Lower leg skin (tissue), 3 donors: Measurements from ENCODE around the gene LEO1.

ENCODE experiments used
- POLR2A ChIP-seq, 2 donors: fragments of 450-650 bp; IDR thresholded peaks; one replicate each; pipeline ENCODE4 v1.6.1; 2016 to 2017; ENCODE audit warnings: antibody characterized with exemption in 2 of 2, mild to moderate bottlenecking in 1 of 2, moderate library complexity in 1 of 2
- TF ChIP-seq, protein P1 (sequence below), 3 donors: fragments of 450-650 bp; IDR thresholded peaks; one replicate each; pipeline ENCODE4 v1.5.1; 2016; ENCODE audit warnings: antibody characterized with exemption in 3 of 3, mild to moderate bottlenecking in 3 of 3, moderate library complexity in 2 of 3

DNA sequence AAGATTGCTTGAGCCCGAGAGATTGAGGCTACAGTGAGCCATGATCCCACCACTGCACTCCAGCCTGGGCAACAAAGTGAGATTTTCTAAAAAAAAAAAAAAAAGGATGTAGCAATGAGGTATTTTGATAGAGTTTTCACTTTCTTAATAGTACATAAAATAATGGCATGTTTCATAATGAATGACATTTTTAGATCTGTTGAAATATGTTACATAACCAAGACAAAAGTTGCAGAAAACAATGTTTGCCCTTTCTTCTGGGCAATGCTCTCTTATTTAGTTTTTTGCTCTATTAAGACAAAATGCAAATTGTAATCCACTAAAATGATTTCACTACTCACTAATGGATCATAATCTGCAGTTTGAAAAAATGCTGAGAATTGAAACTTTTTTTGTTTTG lies 43.0 kb upstream of the LEO1 start:
- TF ChIP-seq, protein P1, sequence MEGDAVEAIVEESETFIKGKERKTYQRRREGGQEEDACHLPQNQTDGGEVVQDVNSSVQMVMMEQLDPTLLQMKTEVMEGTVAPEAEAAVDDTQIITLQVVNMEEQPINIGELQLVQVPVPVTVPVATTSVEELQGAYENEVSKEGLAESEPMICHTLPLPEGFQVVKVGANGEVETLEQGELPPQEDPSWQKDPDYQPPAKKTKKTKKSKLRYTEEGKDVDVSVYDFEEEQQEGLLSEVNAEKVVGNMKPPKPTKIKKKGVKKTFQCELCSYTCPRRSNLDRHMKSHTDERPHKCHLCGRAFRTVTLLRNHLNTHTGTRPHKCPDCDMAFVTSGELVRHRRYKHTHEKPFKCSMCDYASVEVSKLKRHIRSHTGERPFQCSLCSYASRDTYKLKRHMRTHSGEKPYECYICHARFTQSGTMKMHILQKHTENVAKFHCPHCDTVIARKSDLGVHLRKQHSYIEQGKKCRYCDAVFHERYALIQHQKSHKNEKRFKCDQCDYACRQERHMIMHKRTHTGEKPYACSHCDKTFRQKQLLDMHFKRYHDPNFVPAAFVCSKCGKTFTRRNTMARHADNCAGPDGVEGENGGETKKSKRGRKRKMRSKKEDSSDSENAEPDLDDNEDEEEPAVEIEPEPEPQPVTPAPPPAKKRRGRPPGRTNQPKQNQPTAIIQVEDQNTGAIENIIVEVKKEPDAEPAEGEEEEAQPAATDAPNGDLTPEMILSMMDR (IDR thresholded peaks at IDR 0.05), result no peak
- no peak for TF ChIP-seq POLR2A (IDR thresholded peaks at IDR 0.05)
